ENCODE data around the gene PIK3CB. TPM values are rescaled to one million over a fixed set of nuclear protein-coding genes. Genes with fewer than 3 reads are reported as not detected.
"Not testable (repeated sequence)": the region's sequence is repeated elsewhere in the genome, so short reads cannot be mapped to it uniquely, and the experiment has no call there.

PIK3CB gene
- total RNA-seq, 2 experiments from 2014 or later = 23.0 to 26.4 TPM

DNA sequence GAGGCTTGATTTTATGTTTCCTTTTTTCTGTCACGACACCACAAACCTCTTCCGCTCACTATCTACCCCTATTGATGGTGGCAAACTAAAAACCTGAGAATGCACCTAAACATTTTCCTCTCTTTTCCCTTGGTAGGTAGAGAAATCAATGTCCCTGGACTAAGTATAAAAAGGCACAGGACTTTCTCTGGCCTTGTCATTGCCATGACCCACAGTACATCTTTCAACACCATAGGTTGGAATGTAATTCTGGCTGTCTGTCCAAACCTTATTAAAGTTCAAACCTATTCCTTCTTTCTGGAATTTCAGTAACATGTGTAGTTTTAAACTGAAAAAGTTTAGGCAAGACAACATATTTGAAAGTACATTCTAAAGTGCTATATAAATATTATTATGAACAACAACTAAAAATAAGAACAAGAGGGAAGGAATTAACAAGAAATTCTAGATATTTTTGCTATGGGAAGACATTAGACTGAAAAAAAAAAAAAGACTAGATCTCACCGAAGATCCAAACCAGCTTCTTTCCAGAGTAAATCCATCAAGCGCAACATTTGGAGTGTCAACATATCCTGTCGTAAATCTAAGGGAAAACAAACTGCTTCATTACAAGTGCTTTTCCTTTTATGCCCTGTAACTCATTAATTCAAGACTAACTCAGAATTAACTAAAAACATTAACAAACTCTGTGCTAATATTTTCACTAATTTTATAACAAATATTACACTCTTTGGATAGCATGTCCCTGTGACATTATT is 153.1 kb downstream of the PIK3CB start:
- Mint-ChIP-seq H3K27me3 (no peaks in the 10 kb centered on the region), H3K36me3 (ENCODE audit: low read depth) (peaks cover 77% of the 10 kb centered on the region), H3K4me1 (ENCODE audit: low read depth) (no peaks in the 10 kb centered on the region), H3K27ac (no peak overlapping the region), H3K4me3 (no peak overlapping the region), H3K9me3 (no peaks in the 10 kb centered on the region)
- no peak for ATAC-seq (ENCODE audit: poor library complexity)
- peaks cover 35% of the 10 kb centered on the region for H3K36me3 ChIP-seq (ENCODE audit: insufficient read depth, low read length)
- ChIA-PET POLR2A (no interaction called here), CTCF (no interaction called here)
- H3K27ac ChIP-seq (ENCODE audit: low read depth in 1 of 2, low read length in 2 of 2) = no peak overlapping the region
- DNase-seq = no peak
- no peak for TF ChIP-seq CTCF (IDR thresholded peaks at IDR 0.05)
- H3K4me3 ChIP-seq (ENCODE audit: low read length) = no peak overlapping the region
- H3K9me3 ChIP-seq (ENCODE audit: control insufficient read depth in 1 of 2, insufficient read depth in 1 of 2, low read length in 2 of 2) = peaks cover 0 to 10% of the 10 kb centered on the region in 2 experiments
- H3K27me3 ChIP-seq (ENCODE audit: control insufficient read depth in 1 of 2, insufficient read depth in 2 of 2, low read length in 2 of 2) = no peaks in the 10 kb centered on the region
- no peaks in the 10 kb centered on the region for H3K4me1 ChIP-seq (ENCODE audit: insufficient read depth, low read length)
- intact Hi-C loops (cut with DNase I, micrococcal nuclease) = no loop called here

- ATAC-seq (ENCODE audit: poor library complexity); H3K4me1 Mint-ChIP-seq (ENCODE audit: low read depth); H3K9me3 Mint-ChIP-seq; H3K4me3 Mint-ChIP-seq; H3K27ac ChIP-seq (ENCODE audit: low read depth in 1 of 2, low read length in 2 of 2); H3K27me3 Mint-ChIP-seq; DNase-seq; POLR2A ChIA-PET; H3K4me1 ChIP-seq (ENCODE audit: insufficient read depth, low read length); intact Hi-C loops (cut with DNase I, micrococcal nuclease); H3K27me3 ChIP-seq (ENCODE audit: control insufficient read depth in 1 of 2, insufficient read depth in 2 of 2, low read length in 2 of 2); CTCF ChIA-PET; H3K27ac Mint-ChIP-seq; H3K9me3 ChIP-seq (ENCODE audit: control insufficient read depth in 1 of 2, insufficient read depth in 1 of 2, low read length in 2 of 2); H3K4me3 ChIP-seq (ENCODE audit: low read length): not testable (repeated sequence)
- peaks cover 80% of the 10 kb centered on the region for H3K36me3 Mint-ChIP-seq (ENCODE audit: low read depth)
- peaks cover 41% of the 10 kb centered on the region for H3K36me3 ChIP-seq (ENCODE audit: insufficient read depth, low read length)
These were observed 153.8 kb downstream of the PIK3CB start for GRCh38 chr3:138680974-138681373.

DNA sequence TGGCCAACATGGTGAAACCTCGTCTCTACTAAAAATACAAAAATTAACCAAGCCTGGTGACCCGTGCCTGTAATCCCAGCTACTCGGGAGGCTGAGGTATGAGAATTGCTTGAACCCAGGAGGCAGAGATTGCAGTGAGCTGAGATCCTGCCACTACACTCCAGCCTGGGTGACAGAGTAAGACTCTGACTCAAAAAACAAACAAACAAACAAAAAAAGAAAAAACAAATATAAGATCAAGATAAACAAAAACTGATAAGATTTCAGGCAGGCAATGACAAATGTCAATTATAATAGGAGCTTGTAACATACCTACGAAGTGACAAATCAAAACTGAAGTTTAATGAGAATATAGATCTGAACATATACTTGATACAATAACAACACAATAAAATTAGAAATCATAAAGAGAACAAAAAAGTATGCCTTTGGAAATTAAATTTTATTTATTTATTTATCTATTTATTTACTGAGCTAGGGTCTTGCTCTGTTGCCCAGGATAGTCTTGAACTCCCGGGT is 155.8 kb downstream of the PIK3CB start:
- Histone ChIP-seq H3K36me3 (ENCODE audit: insufficient read depth, low read length) (peaks cover 59% of the 10 kb centered on the region), H3K9me3 (ENCODE audit: control insufficient read depth in 1 of 2, insufficient read depth in 1 of 2, low read length in 2 of 2) (peaks cover 8 to 15% of the 10 kb centered on the region in 2 experiments), H3K4me3 (ENCODE audit: low read length) (no peak overlapping the region), H3K27ac (ENCODE audit: low read depth in 1 of 2, low read length in 2 of 2) (no peak overlapping the region), H3K27me3 (ENCODE audit: control insufficient read depth in 1 of 2, insufficient read depth in 2 of 2, low read length in 2 of 2) (no peaks in the 10 kb centered on the region), H3K4me1 (ENCODE audit: insufficient read depth, low read length) (no peaks in the 10 kb centered on the region)
- DNase-seq (no peak), ATAC-seq (ENCODE audit: poor library complexity) (no peak)
- Mint-ChIP-seq H3K27me3 (no peaks in the 10 kb centered on the region), H3K27ac (no peak overlapping the region), H3K4me1 (ENCODE audit: low read depth) (no peaks in the 10 kb centered on the region), H3K36me3 (ENCODE audit: low read depth) (peaks cover 86% of the 10 kb centered on the region), H3K4me3 (no peak overlapping the region), H3K9me3 (peaks cover 5% of the 10 kb centered on the region)
- intact Hi-C loops (cut with DNase I, micrococcal nuclease) = no loop called here
- POLR2A ChIA-PET = no interaction called here
- CTCF ChIA-PET = interaction anchor here (2.5 kb wide), 1 partner anchor 244 kb away, joined by 9 read pairs; no protein-coding TSS in a partner anchor
- no peak for TF ChIP-seq CTCF (IDR thresholded peaks at IDR 0.05)
